Mesenchymal stem cell (in vitro differentiated cells and primary cell): ENCODE data around the gene MORF4L1.

Source experiments
- DNase-seq: peaks from one replicate; pipeline ENCODE4 v3.0.0-alpha.2; 2013
- H2AFZ ChIP-seq: one replicate; pipeline ENCODE4 v1.6.1; 2013; ENCODE audit warnings: low read depth, mild to moderate bottlenecking, control low read depth, inconsistent platforms, low read length, moderate library complexity
- H2AK5ac ChIP-seq: 2 replicates; pipeline ENCODE4 v1.6.1; 2013; ENCODE audit warnings: low read length, moderate library complexity, mild to moderate bottlenecking, inconsistent platforms; ENCODE audit not compliant: severe bottlenecking
- H2BK120ac ChIP-seq: one replicate; pipeline ENCODE4 v1.6.1; 2013; ENCODE audit warnings: low read depth, mild to moderate bottlenecking, inconsistent platforms, low read length, moderate library complexity
- H2BK12ac ChIP-seq, 2 experiments: one replicate each; pipeline ENCODE4 v1.6.1; 2013; ENCODE audit warnings: inconsistent platforms in 2 of 2, low read length in 2 of 2, mild to moderate bottlenecking in 2 of 2, moderate library complexity in 2 of 2, control low read depth in 1 of 2
- H2BK15ac ChIP-seq: one replicate; pipeline ENCODE4 v1.6.1; 2013; ENCODE audit warnings: mild to moderate bottlenecking, low read depth, inconsistent platforms; ENCODE audit not compliant: poor library complexity, severe bottlenecking
- H2BK5ac ChIP-seq: 2 replicates; pipeline ENCODE4 v1.6.1; 2013; ENCODE audit warnings: low read depth, mild to moderate bottlenecking, low read length, control low read depth, inconsistent platforms; ENCODE audit not compliant: poor library complexity, severe bottlenecking
- H3K14ac ChIP-seq, 2 experiments: one replicate each; pipeline ENCODE4 v1.6.1; 2013; ENCODE audit warnings: inconsistent platforms in 2 of 2, low read length in 2 of 2, control low read depth in 1 of 2, mild to moderate bottlenecking in 1 of 2, moderate library complexity in 1 of 2
- H3K18ac ChIP-seq, 2 experiments: one replicate each; pipeline ENCODE4 v1.6.1; 2013; ENCODE audit warnings: inconsistent platforms in 2 of 2, low read length in 2 of 2, control low read depth in 1 of 2, low read depth in 1 of 2, mild to moderate bottlenecking in 1 of 2
- H3K23ac ChIP-seq, 2 experiments: one replicate each; pipeline ENCODE4 v1.6.1; 2013; ENCODE audit warnings: inconsistent platforms in 2 of 2, low read length in 2 of 2, mild to moderate bottlenecking in 2 of 2, moderate library complexity in 2 of 2, control low read depth in 1 of 2
- H3K27ac ChIP-seq: 2 replicates; pipeline ENCODE4 v1.5.1; 2013; ENCODE audit warnings: mild to moderate bottlenecking, moderate library complexity, low read length, control low read depth, inconsistent platforms; ENCODE audit not compliant: poor library complexity, severe bottlenecking
- H3K27me3 ChIP-seq, 2 experiments: 2 replicates each; pipeline versions ENCODE4 v1.6.1 to v1.7.0; 2013; ENCODE audit warnings: low read length in 2 of 2, mild to moderate bottlenecking in 2 of 2, moderate library complexity in 2 of 2, control low read depth in 1 of 2, inconsistent platforms in 1 of 2; ENCODE audit not compliant: control insufficient read depth in 1 of 2, insufficient read depth in 1 of 2
- H3K36me3 ChIP-seq, 2 experiments: 2 replicates each; pipeline versions ENCODE4 v1.6.1 to v1.7.0; 2013; ENCODE audit warnings: low read length in 2 of 2, control low read depth in 1 of 2, inconsistent platforms in 1 of 2, low read depth in 1 of 2, mild to moderate bottlenecking in 1 of 2; ENCODE audit not compliant: insufficient read depth in 2 of 2, control insufficient read depth in 1 of 2
- H3K4ac ChIP-seq, 2 experiments: one replicate each; pipeline ENCODE4 v1.6.1; 2013; ENCODE audit warnings: inconsistent platforms in 2 of 2, low read length in 2 of 2, mild to moderate bottlenecking in 2 of 2, moderate library complexity in 2 of 2, control low read depth in 1 of 2, low read depth in 1 of 2
- H3K4me1 ChIP-seq: 2 replicates; pipeline ENCODE4 v1.6.1; 2013; ENCODE audit warnings: low read depth, low read length, control low read depth; ENCODE audit not compliant: control insufficient read depth, insufficient read depth
- H3K4me2 ChIP-seq: 2 replicates; pipeline ENCODE4 v1.6.1; 2013; ENCODE audit warnings: low read length, mild to moderate bottlenecking, inconsistent platforms; ENCODE audit not compliant: poor library complexity, severe bottlenecking
- H3K4me3 ChIP-seq, 2 experiments: 2 replicates each; pipeline versions ENCODE4 v1.5.1 to v1.7.0; 2013; ENCODE audit warnings: low read length in 2 of 2, mild to moderate bottlenecking in 2 of 2, control low read depth in 1 of 2, low read depth in 1 of 2; ENCODE audit not compliant: insufficient read depth in 1 of 2
- H3K79me1 ChIP-seq: replicated peaks from 2 replicates; pipeline ENCODE4 v1.6.1; 2013; ENCODE audit warnings: mild to moderate bottlenecking, control low read depth, low read length, inconsistent platforms; ENCODE audit not compliant: poor library complexity, severe bottlenecking
- H3K9ac ChIP-seq: 2 replicates; pipeline ENCODE4 v1.7.0; 2013; ENCODE audit warnings: mild to moderate bottlenecking, low read length, moderate library complexity
- H3K9me3 ChIP-seq: 2 replicates; pipeline ENCODE4 v1.7.0; 2013; ENCODE audit warnings: mild to moderate bottlenecking, low read length; ENCODE audit not compliant: control insufficient read depth
- H4K8ac ChIP-seq: one replicate; pipeline ENCODE4 v1.6.1; 2013; ENCODE audit warnings: inconsistent platforms, mild to moderate bottlenecking, low read length, moderate library complexity
- H4K91ac ChIP-seq: one replicate; pipeline ENCODE4 v1.6.1; 2013; ENCODE audit warnings: mild to moderate bottlenecking, low read length, inconsistent platforms
- WGBS: methylation state at CpG from one replicate; pipeline ENCODE4 v1.1.7; 2013; ENCODE audit warnings: mixed read lengths; 5-methylcytosine and 5-hydroxymethylcytosine counted together

MORF4L1 gene

DNA sequence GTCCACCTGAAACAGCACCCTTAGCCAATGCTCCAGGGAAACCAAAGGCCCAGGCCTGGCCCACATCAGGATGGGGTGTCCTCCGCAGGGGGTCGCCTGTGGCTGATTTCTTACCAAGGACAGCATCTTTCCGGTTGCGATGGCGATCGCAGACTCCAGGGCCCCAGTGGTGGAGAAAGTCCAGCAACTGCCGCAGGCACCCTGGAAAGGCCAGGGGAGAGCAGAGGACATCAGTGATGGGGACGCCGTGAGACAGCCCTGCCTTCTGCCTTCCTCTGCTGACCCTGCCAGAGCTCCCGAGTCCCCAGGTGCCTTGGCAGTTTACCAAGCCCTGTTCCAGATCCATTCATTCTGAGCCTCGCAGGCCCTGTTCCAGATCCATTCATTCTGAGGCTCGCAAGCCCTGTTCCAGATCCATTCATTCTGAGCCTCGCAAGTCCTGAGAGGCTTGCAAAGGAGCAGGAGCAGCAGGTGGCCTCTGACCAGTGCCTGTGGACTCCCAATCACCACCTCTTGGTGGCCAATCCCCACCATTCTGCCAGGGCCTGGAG lies 59.6 kb downstream of the MORF4L1 start:
- Histone ChIP-seq H2BK12ac (no peak overlapping the region), H3K36me3 (peaks cover 7% of the 10 kb centered on the region in 2 experiments), H3K23ac (no peak overlapping the region), H3K27ac (no peak overlapping the region), H3K4ac (no peak overlapping the region), H3K9me3 (no peaks in the 10 kb centered on the region), H3K4me2 (no peak overlapping the region), H2AFZ (no peak overlapping the region), H3K27me3 (peaks cover 0 to 16% of the 10 kb centered on the region in 2 experiments), H3K18ac (no peak overlapping the region), H2AK5ac (no peak overlapping the region), H2BK15ac (no peak overlapping the region), H2BK120ac (no peak overlapping the region), H3K4me3 (no peak overlapping the region), H3K14ac (no peak overlapping the region), H3K9ac (no peak overlapping the region), H2BK5ac (no peak overlapping the region), H4K91ac (no peak overlapping the region), H4K8ac (no peak overlapping the region), H3K4me1 (peaks cover 7% of the 10 kb centered on the region), H3K79me1 (no peaks in the 10 kb centered on the region)
- 89% methylated on average over 13 of the region's 13 CpGs for WGBS
- no peak for DNase-seq

DNA sequence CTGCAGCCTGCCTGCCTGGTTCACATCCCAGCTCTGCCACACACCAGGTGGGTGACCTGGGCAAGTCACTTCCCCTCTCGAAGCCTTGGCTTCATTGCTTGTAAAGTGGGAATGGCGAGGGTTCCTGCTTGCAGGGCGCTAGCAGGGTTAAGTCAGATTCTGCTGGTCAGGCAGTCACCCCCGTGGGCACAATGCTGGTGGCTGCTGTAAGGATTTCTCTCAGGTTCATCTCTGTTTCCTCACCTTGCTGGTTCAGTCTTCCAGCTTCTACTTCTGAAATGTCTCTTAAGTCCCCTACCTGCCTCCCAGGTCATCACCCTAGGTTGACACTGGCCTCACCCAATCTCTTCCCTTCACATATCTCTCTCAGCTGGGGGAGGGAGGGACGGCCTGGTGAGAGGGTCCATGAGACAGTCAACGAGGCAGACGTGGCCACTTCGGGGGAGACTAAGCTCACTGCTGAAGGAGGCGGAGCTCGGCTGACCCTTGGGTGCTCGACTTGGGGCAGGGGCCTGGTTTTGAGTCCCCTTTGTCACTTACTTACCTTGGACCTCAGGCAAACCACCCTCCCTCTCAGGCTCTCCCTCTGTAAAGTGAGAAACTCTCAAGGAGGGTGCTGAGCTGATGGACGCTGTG lies 60.6 kb downstream of the MORF4L1 start:
- H3K4ac ChIP-seq = no peak overlapping the region
- no peak overlapping the region for H2AFZ ChIP-seq
- H3K23ac ChIP-seq = no peak overlapping the region
- no peak overlapping the region for H3K4me2 ChIP-seq
- no peak overlapping the region for H3K14ac ChIP-seq
- no peak overlapping the region for H2BK15ac ChIP-seq
- H3K27ac ChIP-seq = no peak overlapping the region
- H3K18ac ChIP-seq = no peak overlapping the region
- no peak overlapping the region for H2BK120ac ChIP-seq
- no peaks in the 10 kb centered on the region for H3K36me3 ChIP-seq
- no peak for DNase-seq
- peaks cover 7% of the 10 kb centered on the region for H3K4me1 ChIP-seq
- H2AK5ac ChIP-seq = no peak overlapping the region
- H3K27me3 ChIP-seq = peaks cover 0 to 16% of the 10 kb centered on the region in 2 experiments
- peak overlapping the region in 1 of 2 experiments; percentile 60 for H2BK12ac ChIP-seq
- H3K79me1 ChIP-seq = no peaks in the 10 kb centered on the region
- 82% methylated on average over 10 of the region's 12 CpGs for WGBS
- no peaks in the 10 kb centered on the region for H3K9me3 ChIP-seq
- H4K91ac ChIP-seq = no peak overlapping the region
- no peak overlapping the region for H4K8ac ChIP-seq
- no peak overlapping the region for H2BK5ac ChIP-seq
- no peak overlapping the region for H3K4me3 ChIP-seq
- H3K9ac ChIP-seq = no peak overlapping the region

DNA sequence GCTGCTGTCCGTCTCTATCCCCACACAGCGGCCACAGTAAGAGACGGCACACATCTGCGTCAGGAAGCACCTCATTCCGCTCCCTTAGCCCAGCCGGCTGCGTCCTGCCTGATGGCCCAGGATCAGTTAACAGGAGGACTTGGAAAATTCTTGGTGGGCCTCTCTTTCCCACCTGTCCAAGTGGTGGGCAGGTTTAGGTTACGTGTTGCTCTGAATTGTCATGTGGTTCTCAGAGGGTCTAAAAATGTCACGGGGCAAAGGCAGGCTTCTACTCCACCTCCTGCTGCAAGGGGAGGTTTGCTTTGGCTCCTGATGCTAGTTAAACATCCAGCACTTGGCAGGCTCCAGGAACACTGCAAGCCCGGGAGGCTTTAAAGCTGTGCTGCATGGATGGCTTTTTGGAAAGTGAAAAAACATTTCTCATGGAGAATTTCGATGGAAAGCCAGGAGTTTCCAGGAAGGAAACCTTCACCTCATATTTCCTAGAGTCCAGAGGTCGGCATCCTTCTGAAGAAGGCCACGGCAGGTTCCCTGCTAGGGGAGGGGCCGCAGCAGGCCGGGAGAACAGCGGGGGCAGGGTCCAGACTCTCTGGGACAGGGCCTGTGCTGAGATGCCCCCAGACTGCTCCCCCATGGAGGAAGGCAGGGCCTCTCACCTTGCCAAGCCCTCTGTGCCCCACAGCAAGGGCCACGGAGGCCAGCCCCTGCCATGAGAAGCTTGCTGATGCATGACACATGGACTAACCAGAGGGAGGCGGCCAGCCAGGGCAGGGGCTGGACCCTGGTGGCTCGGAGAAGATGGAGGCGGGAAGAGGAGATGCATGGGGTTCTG lies 61.3 kb downstream of the MORF4L1 start:
- H3K23ac ChIP-seq = no peak overlapping the region
- no peak overlapping the region for H3K14ac ChIP-seq
- H2AK5ac ChIP-seq = no peak overlapping the region
- H3K4ac ChIP-seq = no peak overlapping the region
- no peak overlapping the region for H2BK5ac ChIP-seq
- H3K36me3 ChIP-seq = no peaks in the 10 kb centered on the region
- WGBS = 82% methylated on average over 20 of the region's 20 CpGs
- H2BK12ac ChIP-seq = peak overlapping the region in 1 of 2 experiments; percentile 60
- H3K27ac ChIP-seq = no peak overlapping the region
- peaks cover 0 to 16% of the 10 kb centered on the region in 2 experiments for H3K27me3 ChIP-seq
- no peak overlapping the region for H2BK120ac ChIP-seq
- peaks cover 7% of the 10 kb centered on the region for H3K4me1 ChIP-seq
- no peaks in the 10 kb centered on the region for H3K79me1 ChIP-seq
- H3K9me3 ChIP-seq = no peaks in the 10 kb centered on the region
- no peak overlapping the region for H4K91ac ChIP-seq
- no peak overlapping the region for H3K4me3 ChIP-seq
- no peak for DNase-seq
- H3K4me2 ChIP-seq = no peak overlapping the region
- H3K18ac ChIP-seq = no peak overlapping the region
- H2AFZ ChIP-seq = no peak overlapping the region
- no peak overlapping the region for H4K8ac ChIP-seq
- no peak overlapping the region for H2BK15ac ChIP-seq
- H3K9ac ChIP-seq = no peak overlapping the region

DNA sequence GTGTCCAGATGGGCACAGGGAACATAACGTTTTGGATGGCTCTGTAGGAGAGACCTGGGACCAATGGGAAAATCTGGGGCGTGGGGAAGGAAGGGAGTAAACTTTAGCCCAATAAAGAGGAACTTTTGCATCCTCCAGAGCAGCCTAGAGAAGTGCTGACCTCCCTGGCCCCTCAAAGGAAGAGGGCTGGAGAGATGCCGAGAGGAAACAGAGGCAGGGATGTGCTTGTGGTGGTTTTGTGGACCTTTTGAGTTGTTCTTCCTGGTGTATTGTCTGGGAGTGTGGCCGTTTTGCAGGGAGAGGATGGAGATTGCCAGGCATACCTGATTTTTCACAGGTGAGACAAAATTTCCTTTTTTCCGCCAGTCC lies 61.9 kb downstream of the MORF4L1 start:
- no peaks in the 10 kb centered on the region for H3K79me1 ChIP-seq
- no peak overlapping the region for H2AK5ac ChIP-seq
- H2BK12ac ChIP-seq = no peak overlapping the region
- H2AFZ ChIP-seq = no peak overlapping the region
- H3K4me3 ChIP-seq = no peak overlapping the region
- H3K4me1 ChIP-seq = peaks cover 7% of the 10 kb centered on the region
- no peak overlapping the region for H3K14ac ChIP-seq
- no peak overlapping the region for H2BK15ac ChIP-seq
- H4K91ac ChIP-seq = no peak overlapping the region
- H3K9ac ChIP-seq = no peak overlapping the region
- no peak overlapping the region for H3K4ac ChIP-seq
- WGBS = 86% methylated on average over 5 of the region's 5 CpGs
- no peak overlapping the region for H3K18ac ChIP-seq
- H3K27me3 ChIP-seq = peaks cover 0 to 16% of the 10 kb centered on the region in 2 experiments
- no peaks in the 10 kb centered on the region for H3K9me3 ChIP-seq
- H4K8ac ChIP-seq = no peak overlapping the region
- H3K23ac ChIP-seq = no peak overlapping the region
- no peak overlapping the region for H2BK120ac ChIP-seq
- H3K4me2 ChIP-seq = no peak overlapping the region
- H2BK5ac ChIP-seq = no peak overlapping the region
- DNase-seq = no peak
- H3K36me3 ChIP-seq = no peaks in the 10 kb centered on the region
- no peak overlapping the region for H3K27ac ChIP-seq
